Activated CD8-positive, alpha-beta T cell treated with anti-CD3 and anti-CD28 coated beads for 36 hours (primary cell): ENCODE measurements around the gene PCDH8. TPM values are rescaled to one million over a fixed set of nuclear protein-coding genes. Genes with fewer than 3 reads are reported as not detected.

Source experiments
- ATAC-seq: fragments of 200-7000 bp; cut with Tn5 transposase; one replicate; pipeline ENCODE4 v1.10.0; 2021; ENCODE audit warnings: mild to moderate bottlenecking, moderate library complexity
- CTCF ChIA-PET: fragments of 350-600 bp; sonication (Branson Sonifier 250); formaldehyde crosslinking; loops from one replicate; lab custom pipeline; 2021; ENCODE audit warnings: antibody characterized with exemption; lab: Charles Lee
- POLR2A ChIA-PET: fragments of 350-600 bp; sonication (Branson Sonifier 250); formaldehyde crosslinking; loops from one replicate; lab custom pipeline; 2021; ENCODE audit warnings: antibody characterized with exemption; lab: Charles Lee
- DNase-seq: peaks from one replicate; pipeline ENCODE4 v3.0.0-alpha.2; 2020
- H3K27ac Mint-ChIP-seq: one replicate; pipeline ENCODE4 v1.8.0; 2021; ENCODE audit warnings: mild to moderate bottlenecking, mixed read lengths
- H3K27me3 Mint-ChIP-seq: one replicate; pipeline ENCODE4 v1.8.0; 2021; ENCODE audit warnings: mixed read lengths
- H3K36me3 Mint-ChIP-seq: one replicate; pipeline ENCODE4 v1.8.0; 2021; ENCODE audit warnings: low read depth, mixed read lengths
- H3K4me1 Mint-ChIP-seq: one replicate; pipeline ENCODE4 v1.8.0; 2021; ENCODE audit warnings: low read depth, mixed read lengths
- H3K4me3 Mint-ChIP-seq: one replicate; pipeline ENCODE4 v1.8.0; 2021; ENCODE audit warnings: mild to moderate bottlenecking, moderate library complexity, mixed read lengths
- H3K9me3 Mint-ChIP-seq: one replicate; pipeline ENCODE4 v1.8.0; 2021; ENCODE audit warnings: mixed read lengths
- intact Hi-C: fragments of 100-400 bp; cut with micrococcal nuclease; formaldehyde crosslinking; loops from one replicate; pipeline ENCODE4 v1.10.0; 2022
- total RNA-seq, 2 experiments: library from RNA; stranded (reverse); gene quantifications; one replicate each; pipeline ENCODE4 v1.2.3, GENCODE V29; 2021
- TF ChIP-seq, protein P1 (sequence below): fragments of 200-600 bp; IDR thresholded peaks from one replicate; pipeline ENCODE4 v1.8.0; 2022; ENCODE audit warnings: antibody characterized with exemption, mild to moderate bottlenecking

Gene PCDH8
- total RNA-seq, 2 experiments from 2014 or later, result not detected

DNA sequence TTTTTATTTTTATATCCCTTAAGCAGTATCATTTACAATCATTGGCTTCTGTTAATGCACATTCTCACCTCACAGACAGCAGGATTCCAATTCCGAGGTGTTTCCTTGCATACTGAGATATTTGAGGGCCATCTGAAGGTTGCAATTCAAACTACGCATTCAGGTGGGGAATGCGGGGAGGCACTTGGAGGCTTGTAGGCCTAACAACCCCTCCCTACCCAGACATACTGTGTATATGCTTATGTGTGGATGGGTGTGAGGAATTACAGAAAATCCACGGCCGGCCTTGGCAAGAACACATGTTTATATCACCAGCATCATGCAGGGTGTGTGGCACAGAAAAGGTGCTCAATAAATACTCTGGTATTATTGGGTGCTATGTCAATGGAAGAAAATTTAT lies 43.3 kb upstream of the PCDH8 start:
- intact Hi-C loops, result no loop called here
- ATAC-seq (no peak), DNase-seq (no peak)
- H3K9me3 Mint-ChIP-seq, result no peaks in the 10 kb centered on the region
- H3K27me3 Mint-ChIP-seq, result peaks cover 3% of the 10 kb centered on the region
- ChIA-PET POLR2A (interaction anchor here (0.6 to 1.0 kb wide), 2 partner anchors 22 to 78 kb away, joined by 3 read pairs; no protein-coding TSS in a partner anchor), CTCF (interaction anchor here (1.0 kb wide), 2 partner anchors 76 to 82 kb away, joined by 3 read pairs; no protein-coding TSS in a partner anchor)
- H3K36me3 Mint-ChIP-seq, result no peaks in the 10 kb centered on the region
- H3K4me1 Mint-ChIP-seq, result no peaks in the 10 kb centered on the region
- no peak overlapping the region for H3K4me3 Mint-ChIP-seq
- no peak overlapping the region for H3K27ac Mint-ChIP-seq
- TF ChIP-seq, protein P1, sequence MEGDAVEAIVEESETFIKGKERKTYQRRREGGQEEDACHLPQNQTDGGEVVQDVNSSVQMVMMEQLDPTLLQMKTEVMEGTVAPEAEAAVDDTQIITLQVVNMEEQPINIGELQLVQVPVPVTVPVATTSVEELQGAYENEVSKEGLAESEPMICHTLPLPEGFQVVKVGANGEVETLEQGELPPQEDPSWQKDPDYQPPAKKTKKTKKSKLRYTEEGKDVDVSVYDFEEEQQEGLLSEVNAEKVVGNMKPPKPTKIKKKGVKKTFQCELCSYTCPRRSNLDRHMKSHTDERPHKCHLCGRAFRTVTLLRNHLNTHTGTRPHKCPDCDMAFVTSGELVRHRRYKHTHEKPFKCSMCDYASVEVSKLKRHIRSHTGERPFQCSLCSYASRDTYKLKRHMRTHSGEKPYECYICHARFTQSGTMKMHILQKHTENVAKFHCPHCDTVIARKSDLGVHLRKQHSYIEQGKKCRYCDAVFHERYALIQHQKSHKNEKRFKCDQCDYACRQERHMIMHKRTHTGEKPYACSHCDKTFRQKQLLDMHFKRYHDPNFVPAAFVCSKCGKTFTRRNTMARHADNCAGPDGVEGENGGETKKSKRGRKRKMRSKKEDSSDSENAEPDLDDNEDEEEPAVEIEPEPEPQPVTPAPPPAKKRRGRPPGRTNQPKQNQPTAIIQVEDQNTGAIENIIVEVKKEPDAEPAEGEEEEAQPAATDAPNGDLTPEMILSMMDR, result no peak

DNA sequence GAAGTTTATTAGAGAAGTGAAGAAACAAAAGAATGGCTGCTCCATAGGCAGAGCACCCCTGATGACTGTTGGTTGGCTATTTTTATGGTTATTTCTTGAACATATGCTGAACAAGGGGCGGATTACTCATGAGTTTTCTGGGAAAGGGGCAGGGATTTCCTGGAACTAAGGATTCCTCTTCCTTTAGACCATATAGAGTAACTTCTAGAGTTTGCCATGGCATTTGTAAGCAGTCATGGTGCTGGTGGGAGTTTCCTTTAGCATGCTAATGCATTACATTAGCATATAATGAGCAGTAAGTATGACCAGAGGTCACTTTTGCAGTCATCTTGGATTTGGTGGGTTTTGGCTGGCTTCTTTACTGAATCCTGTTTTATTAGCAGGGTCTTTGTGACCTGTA lies 38.7 kb upstream of the PCDH8 start:
- CTCF ChIA-PET, result no interaction called here
- intact Hi-C loops, result no loop called here
- H3K27ac Mint-ChIP-seq, result no peak overlapping the region
- no peaks in the 10 kb centered on the region for H3K36me3 Mint-ChIP-seq
- POLR2A ChIA-PET, result no interaction called here
- no peaks in the 10 kb centered on the region for H3K9me3 Mint-ChIP-seq
- ATAC-seq (no peak), DNase-seq (no peak)
- no peak overlapping the region for H3K4me3 Mint-ChIP-seq
- TF ChIP-seq, protein P1, result no peak
- H3K27me3 Mint-ChIP-seq, result peaks cover 12% of the 10 kb centered on the region
- H3K4me1 Mint-ChIP-seq, result no peaks in the 10 kb centered on the region

DNA sequence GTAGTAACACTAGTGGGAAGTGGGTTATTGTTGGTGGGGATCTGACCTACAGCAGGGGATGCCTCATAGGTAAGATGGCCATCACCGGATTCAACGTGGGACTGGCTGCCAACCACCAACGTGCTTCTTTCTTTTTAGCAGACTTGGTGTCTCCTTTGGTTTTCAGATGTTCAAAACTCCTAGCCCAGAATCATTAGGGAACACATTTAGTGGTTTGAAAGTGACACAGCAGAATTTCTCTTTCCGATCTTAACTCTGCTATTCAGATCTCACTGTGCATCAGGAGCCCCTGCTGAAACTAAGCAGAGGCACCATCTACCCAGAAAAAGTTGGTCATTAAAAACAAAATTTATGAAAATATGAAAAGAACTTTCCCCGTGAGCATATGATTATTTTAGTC lies 36.7 kb upstream of the PCDH8 start:
- intact Hi-C loops, result no loop called here
- TF ChIP-seq, protein P1, result no peak
- Mint-ChIP-seq H3K27ac (no peak overlapping the region), H3K36me3 (no peaks in the 10 kb centered on the region), H3K4me1 (no peaks in the 10 kb centered on the region), H3K4me3 (no peak overlapping the region), H3K9me3 (no peaks in the 10 kb centered on the region), H3K27me3 (peaks cover 16% of the 10 kb centered on the region)
- ChIA-PET CTCF (no interaction called here), POLR2A (no interaction called here)
- ATAC-seq, result no peak
- DNase-seq, result no peak

DNA sequence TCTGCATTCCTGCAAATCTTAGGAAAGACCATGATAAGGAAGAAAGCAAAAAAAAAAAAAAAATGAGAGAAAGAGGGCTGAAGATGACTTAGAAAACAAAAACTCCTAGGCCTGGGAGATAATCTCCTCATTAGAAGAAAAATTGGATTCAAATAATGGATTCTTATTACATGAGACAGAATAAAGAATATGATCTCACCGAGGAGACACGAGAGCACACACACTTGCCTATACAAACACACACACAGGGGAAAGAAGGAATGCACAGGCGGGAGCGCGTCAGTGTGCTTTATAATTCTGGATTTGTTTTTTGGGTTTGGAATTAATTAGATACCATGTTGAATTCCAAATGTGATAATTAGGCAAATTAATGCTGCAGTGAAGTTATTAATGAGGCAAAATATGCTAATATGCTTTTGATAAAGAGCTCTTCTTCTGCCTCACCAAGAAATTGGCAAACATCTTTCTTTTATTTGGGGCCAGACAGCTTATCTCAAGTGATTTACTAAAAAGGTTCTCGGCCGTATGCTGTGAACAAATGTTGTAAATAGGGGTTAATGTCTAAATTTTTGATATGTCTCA lies 36.1 kb upstream of the PCDH8 start:
- ATAC-seq, result no peak
- ChIA-PET CTCF (interaction anchor here (1.0 kb wide), 1 partner anchor 10 kb away, joined by 3 read pairs; no protein-coding TSS in a partner anchor), POLR2A (no interaction called here)
- DNase-seq, result no peak
- TF ChIP-seq, protein P1, result no peak
- intact Hi-C loops, result no loop called here
- no peaks in the 10 kb centered on the region for H3K9me3 Mint-ChIP-seq
- H3K4me3 Mint-ChIP-seq, result no peak overlapping the region
- peaks cover 18% of the 10 kb centered on the region for H3K27me3 Mint-ChIP-seq
- no peaks in the 10 kb centered on the region for H3K4me1 Mint-ChIP-seq
- H3K27ac Mint-ChIP-seq, result no peak overlapping the region
- H3K36me3 Mint-ChIP-seq, result no peaks in the 10 kb centered on the region

DNA sequence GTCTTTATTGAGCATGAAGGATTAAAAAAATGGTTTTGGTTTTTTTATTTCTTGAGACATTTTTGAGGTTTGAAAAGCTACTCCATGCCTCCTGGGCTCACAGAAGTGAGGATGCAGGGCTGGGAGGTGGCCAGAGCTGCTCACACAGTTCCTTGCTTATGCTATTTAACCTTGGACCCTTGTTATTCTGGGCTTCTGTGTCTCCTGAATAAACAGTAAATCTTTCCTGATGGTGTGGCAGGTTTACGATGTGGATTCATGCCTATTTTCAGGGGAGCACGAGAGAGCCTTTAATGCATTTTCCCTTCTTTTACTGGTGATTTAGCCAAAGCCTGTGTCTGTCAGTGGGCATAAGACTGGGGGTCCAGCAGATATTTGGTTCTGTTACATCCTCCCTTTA lies 34.3 kb upstream of the PCDH8 start:
- ChIA-PET POLR2A (no interaction called here), CTCF (no interaction called here)
- H3K27me3 Mint-ChIP-seq, result peaks cover 18% of the 10 kb centered on the region
- no peaks in the 10 kb centered on the region for H3K4me1 Mint-ChIP-seq
- TF ChIP-seq, protein P1, result no peak
- intact Hi-C loops, result no loop called here
- no peaks in the 10 kb centered on the region for H3K36me3 Mint-ChIP-seq
- H3K9me3 Mint-ChIP-seq, result no peaks in the 10 kb centered on the region
- ATAC-seq (no peak), DNase-seq (no peak)
- H3K4me3 Mint-ChIP-seq, result no peak overlapping the region
- H3K27ac Mint-ChIP-seq, result no peak overlapping the region
